Stimulated activated CD8-positive, alpha-beta memory T cell treated with anti-CD3 and anti-CD28 coated beads, Interleukin-2, amount 100 ng/mL, for 1 hour (primary cell): ENCODE measurements around the gene SPIN3.
"Not testable (repeated sequence)": the region's sequence is repeated elsewhere in the genome, so short reads cannot be mapped to it uniquely, and the experiment has no call there.

Source experiments
- DNase-seq, 2 donors: peaks; one replicate each; pipeline ENCODE4 v3.0.0-alpha.2; 2020; ENCODE audit warnings: low read depth in 2 of 2

The SPIN3 gene

DNA sequence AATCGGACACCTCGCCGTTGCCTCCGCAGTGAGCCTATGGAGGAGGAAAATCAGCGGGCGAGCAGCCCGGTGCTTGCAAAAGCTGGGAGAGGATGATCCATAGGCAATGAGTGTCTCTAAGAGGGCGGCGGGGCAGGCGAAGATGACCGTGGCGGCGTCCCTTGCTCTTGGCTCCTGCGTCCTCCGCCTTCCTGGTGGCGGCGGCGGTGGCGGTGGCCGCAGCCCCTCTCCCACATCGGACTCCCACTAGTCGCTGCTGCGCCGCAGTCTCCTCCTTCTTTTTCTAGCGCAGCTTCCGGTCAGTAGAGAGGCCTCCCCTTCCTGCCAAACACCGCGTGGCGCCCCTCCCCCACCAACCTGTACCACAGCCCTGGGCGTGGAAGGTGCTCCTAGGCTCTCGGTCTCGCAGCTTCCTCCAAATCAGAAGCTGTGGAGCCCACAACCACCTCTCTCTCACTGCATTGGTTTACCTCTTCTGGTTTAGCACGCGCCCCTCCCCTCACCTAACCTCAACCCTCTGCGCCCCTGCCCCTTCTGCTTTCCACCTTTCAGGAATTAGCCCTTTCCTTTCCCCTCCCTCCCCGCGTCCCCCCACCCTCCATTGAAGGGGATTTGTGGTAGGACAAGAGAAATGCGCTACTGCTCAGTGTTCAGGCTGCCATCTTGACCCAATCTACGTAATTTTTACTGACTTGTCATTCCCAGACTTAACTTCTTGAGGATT is at the start of gene SPIN3:
Gene SPIN3 (minus strand): TSS at position 271 of the 724 bp plus-strand sequence. CDS start 594 bp downstream, outside the sequence.
- peak; percentile 8 to 18 for DNase-seq

DNA sequence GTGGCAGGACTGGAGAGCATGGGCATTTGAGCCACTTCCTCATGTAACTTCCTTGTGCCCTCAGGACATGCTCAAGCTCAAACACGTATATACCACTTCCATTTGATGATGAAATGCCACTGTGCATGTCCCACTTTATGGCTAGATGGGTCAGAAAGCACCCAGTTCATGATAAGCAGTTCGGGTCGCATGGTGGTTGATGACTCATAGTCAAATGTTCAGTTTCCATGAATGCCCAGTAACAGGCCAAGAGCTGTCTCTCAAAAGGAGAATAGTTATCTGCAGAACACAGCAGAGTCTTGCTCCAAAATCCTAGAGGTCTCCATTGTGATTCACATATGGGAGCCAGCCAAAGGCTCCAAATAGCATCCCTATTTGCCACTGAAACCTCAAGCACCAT is 48.9 kb upstream of the SPIN3 start:
- DNase-seq, result no peak

DNA sequence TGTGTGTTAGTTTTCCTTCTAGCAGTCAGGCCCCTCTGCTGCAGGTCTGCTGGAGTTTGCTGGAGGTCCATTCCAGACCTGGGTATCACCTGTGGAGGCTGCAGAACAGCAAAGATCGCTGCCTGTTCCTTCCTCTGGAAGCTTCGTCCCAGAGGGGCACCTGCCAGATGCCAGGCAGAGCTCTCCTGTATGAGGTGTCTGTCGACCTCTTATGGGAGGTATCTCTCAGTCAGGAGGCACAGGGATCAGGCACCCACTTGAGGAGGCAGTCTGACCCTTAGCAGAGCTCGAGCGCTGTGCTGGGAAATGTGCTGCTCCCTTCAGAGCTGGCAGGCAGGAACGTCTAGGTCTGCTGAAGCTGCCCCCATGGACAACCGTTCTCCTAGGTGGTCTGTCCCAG is 41.9 kb upstream of the SPIN3 start:
- not testable (repeated sequence) for DNase-seq

DNA sequence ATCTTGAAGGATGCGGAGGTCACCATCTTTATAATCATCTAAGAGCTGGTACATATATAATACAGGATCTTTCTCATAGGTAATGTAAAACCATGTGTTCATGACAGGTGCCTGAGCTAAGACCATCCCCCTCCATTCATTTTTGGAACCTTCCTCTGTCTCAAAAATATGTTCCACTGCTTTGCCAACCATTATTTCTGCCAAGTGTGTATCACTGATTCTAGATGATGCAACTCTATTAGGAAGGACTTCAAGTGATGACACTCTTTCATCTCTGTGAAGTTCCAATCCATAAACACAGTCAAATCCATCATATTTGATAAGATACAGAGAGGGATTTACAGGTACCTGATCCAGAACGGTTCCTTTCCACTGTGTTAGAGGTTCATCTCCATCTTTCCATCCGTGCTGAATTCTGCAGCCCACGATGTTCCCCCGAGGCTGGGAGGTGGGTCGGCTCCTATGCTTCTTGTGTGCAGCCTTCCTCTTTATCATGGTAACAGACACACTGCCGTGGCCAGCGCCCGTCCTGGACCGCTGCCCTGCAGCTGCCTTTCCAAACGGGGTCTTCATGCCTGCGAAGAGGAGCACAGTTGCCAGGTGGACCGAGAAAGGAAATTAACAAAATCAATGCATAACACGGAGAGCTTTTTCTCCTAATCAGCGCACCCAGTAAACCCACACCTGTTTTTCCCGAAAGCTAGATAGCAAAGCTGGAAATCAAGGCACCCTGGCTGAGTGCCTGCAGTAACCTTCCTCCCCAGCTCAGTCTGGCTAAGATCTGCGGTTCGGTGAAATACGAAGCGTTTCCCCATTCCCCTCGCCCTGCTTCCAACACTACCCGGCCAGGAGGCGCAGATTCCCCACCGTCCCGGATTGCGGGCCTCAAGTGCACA is 718 bp downstream of the SPIN3 start:
- no peak for DNase-seq

DNA sequence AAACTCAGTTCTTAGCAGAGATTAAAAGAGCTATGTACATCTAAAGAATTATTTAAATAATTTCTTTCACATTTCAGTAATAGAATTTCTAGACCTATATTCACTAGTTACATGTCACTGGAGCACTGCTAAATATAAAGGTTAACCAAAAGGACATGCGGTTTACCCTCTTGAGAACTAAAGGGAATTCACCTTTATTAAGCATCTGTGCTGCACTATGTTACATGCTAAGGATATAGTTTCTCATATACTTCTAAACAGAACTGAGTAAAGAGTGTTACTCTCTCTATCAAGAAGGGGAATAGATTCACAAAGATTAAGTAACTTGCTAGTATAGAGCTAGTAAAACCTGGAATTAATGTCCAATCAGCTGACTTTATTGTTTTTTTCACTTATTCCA is 7.6 kb downstream of the SPIN3 start:
- no peak for DNase-seq

DNA sequence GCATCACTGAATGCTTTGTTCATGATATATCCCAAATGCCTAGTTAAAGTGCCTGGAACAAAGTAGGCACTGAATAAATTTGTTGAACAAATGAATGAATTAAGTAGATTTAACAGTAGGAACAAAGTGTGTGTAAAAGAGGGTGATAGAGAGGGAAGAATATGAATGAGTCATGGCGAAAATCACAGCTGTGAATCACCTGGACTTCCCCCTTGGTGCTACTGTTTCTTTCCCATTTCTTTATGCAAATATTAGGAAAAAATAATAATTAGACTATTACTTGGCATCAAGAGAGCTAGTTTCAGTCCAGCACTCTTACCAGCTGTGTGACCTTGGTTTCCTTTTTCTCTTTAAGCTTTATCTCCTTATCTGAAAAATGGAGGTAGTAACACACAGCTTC is 9.2 kb downstream of the SPIN3 start:
- DNase-seq, result no peak

DNA sequence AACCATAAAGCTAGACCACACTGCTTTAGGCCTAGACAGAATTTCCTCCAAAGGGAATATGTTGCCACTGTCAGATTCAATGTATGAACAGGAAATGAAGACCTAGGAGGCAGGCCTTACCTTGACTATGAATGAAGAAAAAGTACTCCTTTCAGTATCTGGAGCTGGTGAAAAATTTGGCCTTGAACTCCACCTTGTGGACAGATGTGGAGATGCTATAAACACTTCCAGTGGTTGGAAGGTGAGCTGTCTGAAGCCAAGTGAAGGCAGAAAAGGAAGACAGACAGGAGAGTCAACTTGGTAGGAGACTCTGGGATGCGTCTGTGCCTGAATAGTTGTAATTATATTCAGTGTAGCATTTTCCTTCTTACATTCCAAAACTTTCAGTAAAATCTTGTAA is 17.2 kb downstream of the SPIN3 start:
- peak in 1 of 2 donors; percentile 18 for DNase-seq

DNA sequence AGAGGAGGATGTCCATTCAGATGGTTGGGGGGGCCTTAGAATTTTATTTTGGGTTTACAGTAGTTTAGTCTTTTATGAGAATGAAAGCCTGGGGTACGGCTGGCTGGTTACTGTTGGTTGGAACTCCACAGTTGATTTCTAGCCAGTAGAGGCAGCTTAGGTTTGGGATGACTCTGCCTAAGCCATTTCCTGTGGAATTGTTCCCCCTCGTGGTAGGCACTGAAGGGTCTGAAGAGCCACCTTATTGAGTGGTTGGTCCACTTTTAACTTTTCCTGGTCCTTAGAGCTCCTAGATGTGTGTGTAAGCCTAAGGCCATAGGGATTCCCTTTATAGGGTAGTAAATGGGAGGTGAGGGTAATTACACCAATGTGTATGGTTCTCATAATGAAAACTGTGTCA is 19.7 kb downstream of the SPIN3 start:
- no peak for DNase-seq

DNA sequence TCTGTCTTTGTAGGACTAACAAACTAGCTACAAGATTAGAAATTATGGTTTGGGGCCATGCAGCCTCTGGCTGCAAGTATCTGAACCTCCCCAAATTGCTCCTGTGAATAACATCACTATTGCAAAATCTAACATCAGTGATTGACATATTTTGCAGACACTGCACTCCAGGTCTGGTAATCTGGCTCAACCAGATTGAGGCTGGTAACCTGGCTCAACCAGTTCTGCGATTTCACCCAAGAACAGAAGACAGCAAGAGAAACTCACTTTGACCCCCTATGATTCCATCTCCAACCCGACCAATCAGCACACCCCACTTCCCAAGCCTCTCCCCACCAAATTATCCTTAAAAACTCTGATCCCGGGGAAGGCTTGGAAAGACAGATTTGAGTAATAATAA is 20.9 kb downstream of the SPIN3 start:
- DNase-seq, result no peak

DNA sequence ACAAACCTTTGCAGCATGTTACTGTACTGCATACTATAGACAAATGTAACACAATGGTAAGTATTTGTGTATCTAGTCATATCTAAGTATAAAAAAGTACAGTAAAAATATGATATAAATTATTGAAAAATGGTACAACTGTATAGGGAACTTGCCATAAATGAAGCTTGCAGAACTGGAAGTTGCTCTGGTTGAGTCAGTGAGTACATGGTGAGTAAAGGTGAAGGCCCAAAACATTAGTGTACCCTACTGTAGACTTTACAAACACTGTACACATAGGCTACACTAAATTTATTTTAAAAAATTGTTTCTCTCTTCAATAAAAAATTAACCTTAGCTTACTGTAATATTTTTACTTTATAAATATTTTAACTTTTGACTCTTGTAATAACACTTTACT is 25.8 kb downstream of the SPIN3 start:
- DNase-seq, result no peak

DNA sequence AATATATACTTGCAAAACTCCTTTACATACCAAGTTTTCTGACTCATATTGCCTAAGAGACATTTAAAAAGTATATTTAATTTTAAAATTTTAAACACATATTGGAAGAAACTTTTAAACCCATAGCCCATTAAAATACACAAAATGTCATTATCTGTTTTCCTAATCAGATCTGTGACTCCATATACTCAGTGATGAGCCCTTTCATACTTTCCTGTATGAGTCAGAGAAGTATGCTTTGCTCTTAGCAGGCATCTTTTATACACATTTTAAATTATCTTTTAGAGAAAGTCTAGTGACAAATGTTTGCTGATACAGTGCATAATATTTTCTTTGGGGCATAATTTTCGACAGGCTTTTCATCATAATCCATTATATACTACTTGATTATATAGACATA is 26.4 kb downstream of the SPIN3 start:
- no peak for DNase-seq

DNA sequence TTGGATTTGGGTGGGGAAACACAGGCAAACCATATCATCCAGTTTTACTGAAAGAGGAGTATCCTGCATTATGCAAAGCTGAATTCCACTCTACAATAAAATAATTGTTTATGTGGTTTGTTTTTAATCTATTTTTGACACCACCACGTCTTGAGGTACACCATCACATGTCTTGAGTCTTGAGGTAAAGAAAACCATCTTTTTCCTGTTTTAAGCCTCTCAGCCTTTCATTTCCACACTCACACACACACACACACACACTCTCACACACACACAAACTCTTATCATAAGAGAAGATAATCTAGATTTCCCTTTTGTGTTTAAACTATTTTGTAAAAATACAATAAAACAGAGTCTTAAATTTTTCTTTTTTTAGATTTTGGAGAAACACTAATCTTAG is 32.0 kb downstream of the SPIN3 start:
- no peak for DNase-seq

DNA sequence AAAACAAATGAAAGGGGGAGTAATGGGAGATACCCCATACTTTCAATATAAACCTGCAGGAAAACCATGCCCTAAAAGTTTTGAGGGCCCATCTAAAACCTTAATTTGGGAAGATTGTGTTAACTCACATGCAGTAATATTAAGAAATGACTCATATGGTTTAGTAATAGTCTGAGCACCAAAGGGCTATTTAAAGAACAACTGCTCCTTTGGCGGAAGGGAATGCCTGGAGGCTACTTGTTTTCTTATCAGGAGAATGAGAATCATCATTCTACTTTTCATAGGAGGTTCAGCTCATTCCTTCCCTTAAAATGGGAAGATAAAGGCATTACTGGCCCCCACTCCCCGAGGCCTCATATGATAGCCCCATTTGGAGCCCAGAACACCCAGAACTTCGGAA is 47.6 kb downstream of the SPIN3 start:
- no peak for DNase-seq

DNA sequence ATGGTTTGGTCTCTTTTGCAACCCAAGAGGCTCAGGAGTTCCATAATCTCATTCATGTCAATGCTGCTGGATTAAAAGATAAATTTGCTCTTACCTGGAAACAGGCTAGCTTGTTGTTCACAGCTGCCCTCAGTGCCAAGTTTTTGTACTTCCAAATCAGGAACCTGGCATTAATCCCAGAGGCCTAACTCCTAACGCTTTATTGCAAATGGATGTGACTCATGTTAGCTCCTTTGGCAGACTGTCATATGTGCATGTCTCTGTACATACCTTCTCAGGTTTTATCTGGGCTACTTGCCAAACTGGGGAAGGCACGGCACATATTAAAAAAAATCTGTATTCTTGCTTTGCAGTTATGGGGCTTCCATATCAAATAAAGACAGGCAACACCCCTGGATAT is 49.1 kb downstream of the SPIN3 start:
- not testable (repeated sequence) for DNase-seq

DNA sequence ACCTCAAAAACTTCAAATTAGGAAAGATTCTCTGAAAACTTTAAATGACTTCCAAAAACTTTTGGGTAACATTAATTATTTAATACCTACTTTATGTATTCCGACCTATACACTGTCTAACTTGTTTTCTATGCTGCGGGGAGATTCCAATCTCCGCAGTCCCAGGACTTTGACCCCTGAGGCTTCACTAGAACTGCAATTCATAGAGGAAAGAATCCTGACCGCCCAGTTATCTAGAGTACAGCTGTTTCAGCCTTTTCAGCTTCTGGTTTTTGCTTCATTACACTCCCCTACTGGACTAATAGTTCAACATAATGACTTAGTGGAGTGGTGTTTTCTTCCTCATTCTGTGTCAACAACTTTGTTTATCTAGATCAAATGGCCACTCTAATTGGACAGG is 50.1 kb downstream of the SPIN3 start:
- DNase-seq, result not testable (repeated sequence)

DNA sequence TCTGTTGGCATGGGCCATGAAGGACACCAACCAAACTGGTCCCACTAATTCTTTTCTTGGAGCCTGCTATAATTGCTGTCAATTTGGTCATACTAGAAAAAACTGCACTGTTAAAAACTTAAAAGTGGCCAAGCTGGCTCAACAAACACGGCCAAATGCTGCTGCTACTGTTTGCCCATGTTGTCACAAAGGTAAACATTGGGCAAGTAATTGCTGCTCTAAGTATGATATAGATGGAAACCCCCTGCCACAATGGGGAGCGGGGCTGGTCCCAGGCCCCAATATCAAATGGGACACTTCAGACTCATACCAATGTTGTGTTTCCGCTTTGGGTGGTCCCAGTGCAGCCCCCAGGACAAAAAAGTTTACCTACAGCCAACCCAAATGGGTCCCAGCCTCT is 52.1 kb downstream of the SPIN3 start:
- no peak for DNase-seq
